ENCODE data around the gene CIAO2B. TPM values are rescaled to one million over a fixed set of nuclear protein-coding genes. Genes with fewer than 3 reads are reported as not detected.
A peak's percentile ranks its signal among the peaks of the same experiment; 100 is the strongest.

The CIAO2B gene
- total RNA-seq, 1 donor from 2014 or later: 165 TPM

DNA sequence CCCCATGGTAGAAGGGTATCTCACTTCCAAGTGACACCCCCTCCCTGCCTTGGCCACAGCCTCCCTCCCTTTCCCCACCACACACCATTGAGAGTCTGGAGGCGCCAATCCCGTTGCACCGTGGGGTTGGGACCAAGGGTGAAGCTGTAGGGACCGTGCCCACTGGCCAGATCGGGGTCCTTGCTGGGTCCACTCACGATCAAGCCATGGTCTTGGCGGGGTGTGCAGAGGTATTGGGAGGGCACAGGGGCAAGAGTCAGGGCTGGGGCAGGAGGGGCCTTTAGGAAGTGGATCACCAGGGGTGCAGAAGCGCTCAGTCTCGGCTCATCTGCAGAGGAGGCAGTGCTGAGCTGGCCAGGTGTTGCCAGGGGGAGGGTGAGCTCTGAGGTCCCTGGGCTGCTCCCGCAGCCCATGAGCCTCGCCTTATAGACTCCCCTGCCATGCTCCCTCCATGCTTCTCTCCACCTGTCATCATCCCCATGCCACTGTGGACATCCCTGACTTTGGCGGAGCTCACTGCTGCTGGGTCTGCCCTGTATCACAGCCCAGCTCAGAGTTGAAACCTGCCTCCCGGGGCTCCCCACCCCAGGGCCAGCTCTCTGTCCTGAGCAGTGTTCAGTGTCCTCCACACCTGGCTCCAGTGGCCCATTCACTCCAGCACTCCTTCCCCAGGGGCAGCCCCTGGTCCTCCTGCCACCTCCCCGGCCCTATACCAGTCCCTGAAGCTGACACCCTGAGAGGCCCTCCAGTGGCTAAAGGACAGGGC, 23.8 kb downstream of the CIAO2B start:
- no peak for DNase-seq (ENCODE audit: low spot score)
- intact Hi-C loops (cut with micrococcal nuclease): no loop called here
- Mint-ChIP-seq H3K4me3 (ENCODE audit: low read depth) (no peak overlapping the region), H3K36me3 (ENCODE audit: low read depth) (no peaks in the 10 kb centered on the region), H3K27ac (no peak overlapping the region), H3K27me3 (ENCODE audit: low read depth) (no peaks in the 10 kb centered on the region), H3K4me1 (ENCODE audit: low read depth) (peaks cover 7% of the 10 kb centered on the region), H3K9me3 (no peaks in the 10 kb centered on the region)

DNA sequence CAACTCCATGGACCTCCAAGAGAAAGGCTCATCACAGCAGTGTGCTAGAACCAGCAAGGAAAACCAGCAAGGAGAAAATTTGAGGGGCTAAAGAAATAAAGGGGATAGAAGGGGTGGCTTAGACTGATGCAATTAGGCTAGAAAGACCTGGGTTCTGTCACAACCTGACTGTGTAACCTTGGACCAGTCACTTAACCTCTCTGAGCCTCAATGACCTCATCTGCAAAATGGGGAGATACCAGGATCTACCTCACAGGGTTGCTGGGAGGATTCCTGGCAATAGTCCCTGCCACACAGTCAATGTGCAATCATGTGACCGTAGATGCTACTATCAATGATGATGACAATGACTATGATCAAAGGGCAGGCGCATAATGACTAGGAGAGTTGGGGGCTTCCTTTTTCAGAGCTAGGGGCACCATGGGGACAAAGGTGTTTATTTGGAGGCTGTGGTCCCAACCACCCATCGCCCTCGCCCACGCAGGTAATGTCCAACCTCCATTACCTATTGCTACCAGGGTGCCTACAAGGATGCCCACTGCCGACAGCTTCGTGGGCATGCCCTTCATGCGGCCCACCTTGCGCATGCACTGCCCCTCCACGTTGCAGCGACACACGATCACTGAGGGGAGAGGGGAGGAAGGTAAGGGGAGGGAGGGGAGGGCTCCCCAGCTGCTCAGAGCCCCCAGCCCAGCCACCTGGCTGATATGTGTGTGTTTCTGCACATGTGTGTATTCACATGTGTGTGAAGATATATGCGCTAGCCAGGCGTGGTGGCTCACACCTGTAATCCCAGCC, 25.2 kb downstream of the CIAO2B start:
- Mint-ChIP-seq H3K27ac (no peak overlapping the region), H3K9me3 (no peaks in the 10 kb centered on the region), H3K27me3 (ENCODE audit: low read depth) (no peaks in the 10 kb centered on the region), H3K4me3 (ENCODE audit: low read depth) (no peak overlapping the region), H3K4me1 (ENCODE audit: low read depth) (peaks cover 7% of the 10 kb centered on the region), H3K36me3 (ENCODE audit: low read depth) (no peaks in the 10 kb centered on the region)
- intact Hi-C loops (cut with micrococcal nuclease): loop anchor here (10.0 kb wide), 1 partner anchor 56 kb away; the partner anchor contains the start of gene CES3
- no peak for DNase-seq (ENCODE audit: low spot score)

DNA sequence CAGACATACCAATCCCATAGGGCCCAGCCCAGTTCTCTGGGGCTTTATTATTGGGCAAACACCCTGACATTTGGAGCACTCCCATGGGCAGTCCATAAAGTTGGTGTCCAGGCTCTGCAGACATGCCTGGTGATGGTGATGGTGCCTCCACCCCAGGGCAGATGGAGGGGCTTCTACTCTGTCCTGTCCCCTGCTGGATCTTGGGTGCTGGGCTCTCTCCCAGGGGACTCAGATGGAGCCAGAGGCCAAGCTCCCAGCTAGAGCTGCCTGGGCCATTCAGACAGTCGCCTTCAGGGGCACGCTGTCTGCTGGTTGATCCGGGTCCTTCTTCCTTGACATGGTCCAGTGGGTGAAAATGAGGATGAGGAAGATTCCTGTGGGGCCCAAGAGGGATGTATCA, 26.1 kb downstream of the CIAO2B start:
- Mint-ChIP-seq H3K27ac (no peak overlapping the region), H3K4me1 (ENCODE audit: low read depth) (peaks cover 7% of the 10 kb centered on the region), H3K36me3 (ENCODE audit: low read depth) (no peaks in the 10 kb centered on the region), H3K9me3 (no peaks in the 10 kb centered on the region), H3K27me3 (ENCODE audit: low read depth) (no peaks in the 10 kb centered on the region), H3K4me3 (ENCODE audit: low read depth) (no peak overlapping the region)
- intact Hi-C loops (cut with micrococcal nuclease): loop anchor here (10.0 kb wide), 1 partner anchor 57 kb away; the partner anchor contains the start of gene CES3
- no peak for DNase-seq (ENCODE audit: low spot score)

DNA sequence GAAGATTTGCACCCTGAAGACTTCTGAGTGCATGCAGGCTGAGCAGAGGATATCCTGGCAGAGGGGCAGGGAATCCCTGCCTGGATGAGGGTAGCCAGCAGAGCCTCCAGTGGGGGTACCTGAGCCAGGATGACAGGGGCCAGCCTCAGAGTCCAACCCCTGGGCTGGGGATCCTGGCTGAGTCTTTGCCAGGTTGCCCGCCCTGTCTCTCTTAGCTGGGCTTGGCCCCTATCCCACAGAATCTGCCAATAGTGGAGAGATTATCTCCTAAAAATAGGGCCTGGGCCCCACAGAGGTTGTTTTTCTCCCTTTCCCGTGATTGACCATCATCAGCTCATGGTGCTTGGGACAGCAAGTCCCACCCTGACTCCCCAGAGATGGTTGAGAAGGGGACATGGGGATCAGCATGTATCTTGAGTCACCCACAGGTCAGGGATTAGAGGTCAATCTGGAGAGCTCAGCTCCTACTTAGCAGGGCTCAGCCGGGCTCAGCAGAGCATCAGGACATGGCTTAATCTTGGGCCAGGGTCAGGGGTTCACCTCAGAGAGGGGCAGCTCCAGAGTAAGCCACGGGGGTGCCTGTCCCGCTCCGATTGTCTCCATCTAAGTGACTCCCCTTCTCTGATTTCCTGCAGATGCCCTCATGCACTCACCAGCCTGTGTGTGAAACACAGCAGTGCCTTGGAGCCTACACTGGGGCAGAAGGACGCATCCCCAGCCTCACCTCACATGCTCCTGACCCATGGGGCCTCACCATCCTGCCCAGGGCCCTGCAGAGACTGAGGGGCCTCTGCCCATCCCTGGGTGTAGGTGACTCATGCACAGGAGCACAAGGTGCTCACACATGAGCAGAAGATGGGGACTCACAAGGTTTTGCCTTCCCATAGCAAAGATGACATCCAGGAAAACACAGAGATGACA, 27.0 kb downstream of the CIAO2B start:
- no peaks in the 10 kb centered on the region for H3K36me3 Mint-ChIP-seq (ENCODE audit: low read depth)
- no peaks in the 10 kb centered on the region for H3K9me3 Mint-ChIP-seq
- peaks cover 7% of the 10 kb centered on the region for H3K4me1 Mint-ChIP-seq (ENCODE audit: low read depth)
- H3K4me3 Mint-ChIP-seq (ENCODE audit: low read depth): no peak overlapping the region
- no peak overlapping the region for H3K27ac Mint-ChIP-seq
- no peaks in the 10 kb centered on the region for H3K27me3 Mint-ChIP-seq (ENCODE audit: low read depth)
- intact Hi-C loops (cut with micrococcal nuclease): loop anchor here (10.0 kb wide), 1 partner anchor 58 kb away; the partner anchor contains the start of gene CES3
- DNase-seq (ENCODE audit: low spot score): no peak

DNA sequence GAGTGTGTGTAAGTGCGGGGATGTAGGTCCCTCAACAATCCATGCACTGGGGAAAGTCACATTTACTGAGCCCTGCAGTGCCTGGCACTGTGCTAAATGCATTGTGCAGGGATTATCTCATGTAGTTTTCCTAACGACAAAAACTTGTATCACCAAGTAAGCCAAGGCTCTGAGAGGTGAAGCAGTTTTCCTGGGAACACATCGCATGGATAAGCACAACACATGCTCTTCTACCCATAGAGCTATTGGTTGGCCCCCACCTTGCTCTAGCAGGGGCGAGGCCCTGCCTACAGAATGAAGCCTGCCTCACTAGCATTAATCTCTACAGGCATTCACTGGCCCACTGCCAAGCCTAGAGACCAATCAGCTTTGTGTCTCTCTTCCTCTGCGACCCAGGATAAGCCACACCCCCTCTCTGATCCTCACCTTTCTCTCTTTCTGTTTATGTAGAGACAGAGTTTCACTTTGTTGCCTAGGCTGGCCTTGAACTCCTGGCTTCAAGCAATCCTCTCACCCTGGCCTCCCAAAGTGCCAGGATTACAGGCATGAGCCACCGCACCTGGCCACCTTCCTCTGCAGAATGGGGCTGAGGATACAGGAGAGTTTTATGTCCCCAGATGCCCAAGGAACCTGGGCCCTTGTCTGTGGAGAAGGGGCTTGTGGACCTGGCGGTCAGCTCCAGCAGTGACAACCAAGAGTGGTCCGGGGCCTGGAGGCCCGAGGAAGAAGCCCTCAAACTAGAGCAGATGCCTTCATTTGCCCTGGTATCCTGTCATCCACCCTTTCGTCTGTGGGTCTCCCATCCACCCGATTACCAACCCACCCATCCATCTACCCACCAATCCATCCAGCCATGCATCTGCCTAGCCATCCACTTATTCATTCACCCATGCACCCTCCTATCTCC, 28.3 kb downstream of the CIAO2B start:
- intact Hi-C loops (cut with micrococcal nuclease): loop anchor here (10.0 kb wide), 1 partner anchor 59 kb away; the partner anchor contains the start of gene CES3
- Mint-ChIP-seq H3K9me3 (no peaks in the 10 kb centered on the region), H3K4me1 (ENCODE audit: low read depth) (peaks cover 6% of the 10 kb centered on the region), H3K27me3 (ENCODE audit: low read depth) (no peaks in the 10 kb centered on the region), H3K4me3 (ENCODE audit: low read depth) (no peak overlapping the region), H3K27ac (no peak overlapping the region), H3K36me3 (ENCODE audit: low read depth) (no peaks in the 10 kb centered on the region)
- DNase-seq (ENCODE audit: low spot score): peak; percentile 46

DNA sequence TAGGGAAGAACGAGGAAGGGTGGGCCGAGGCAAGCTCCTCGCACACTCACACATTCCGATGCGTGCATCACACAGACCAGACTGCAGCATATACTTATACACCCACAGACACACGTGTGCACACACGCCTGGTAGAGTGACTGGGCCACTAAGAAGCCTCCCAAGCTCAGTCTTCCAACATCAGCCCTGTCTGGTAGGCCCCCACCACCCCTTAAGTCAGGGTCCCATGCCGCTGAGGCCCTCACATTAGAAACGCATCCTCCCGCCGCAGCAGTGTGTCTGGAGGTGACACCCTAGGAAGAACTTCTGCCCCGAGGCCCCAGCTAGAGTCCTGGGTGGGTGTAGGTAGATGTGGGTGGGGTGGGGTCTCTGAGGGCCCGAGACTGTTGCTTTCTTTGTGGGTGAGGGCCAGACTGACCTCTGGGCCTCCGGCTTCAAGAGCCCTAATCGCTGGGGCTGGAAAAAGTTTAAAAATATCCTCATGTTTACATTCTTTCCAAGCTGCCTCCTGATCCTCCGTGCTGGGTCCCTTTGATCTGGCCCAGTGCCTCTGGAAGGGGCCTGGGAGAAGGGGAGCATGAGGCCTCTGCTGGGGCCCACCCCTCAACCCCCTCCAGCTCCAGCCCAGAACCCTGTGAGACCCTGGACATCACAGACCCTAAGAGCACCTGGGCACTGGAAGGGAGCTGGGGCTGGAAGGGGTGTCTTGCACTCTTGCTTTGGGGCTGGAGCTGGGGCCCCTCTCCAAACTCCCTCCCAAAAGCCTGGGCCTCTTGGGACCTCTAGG, 29.2 kb downstream of the CIAO2B start:
- Mint-ChIP-seq H3K4me1 (ENCODE audit: low read depth) (peaks cover 6% of the 10 kb centered on the region), H3K4me3 (ENCODE audit: low read depth) (no peak overlapping the region), H3K27me3 (ENCODE audit: low read depth) (no peaks in the 10 kb centered on the region), H3K9me3 (no peaks in the 10 kb centered on the region), H3K27ac (no peak overlapping the region), H3K36me3 (ENCODE audit: low read depth) (no peaks in the 10 kb centered on the region)
- intact Hi-C loops (cut with micrococcal nuclease): loop anchor here (10.0 kb wide), 1 partner anchor 60 kb away; the partner anchor contains the start of gene CES3
- DNase-seq (ENCODE audit: low spot score): no peak

DNA sequence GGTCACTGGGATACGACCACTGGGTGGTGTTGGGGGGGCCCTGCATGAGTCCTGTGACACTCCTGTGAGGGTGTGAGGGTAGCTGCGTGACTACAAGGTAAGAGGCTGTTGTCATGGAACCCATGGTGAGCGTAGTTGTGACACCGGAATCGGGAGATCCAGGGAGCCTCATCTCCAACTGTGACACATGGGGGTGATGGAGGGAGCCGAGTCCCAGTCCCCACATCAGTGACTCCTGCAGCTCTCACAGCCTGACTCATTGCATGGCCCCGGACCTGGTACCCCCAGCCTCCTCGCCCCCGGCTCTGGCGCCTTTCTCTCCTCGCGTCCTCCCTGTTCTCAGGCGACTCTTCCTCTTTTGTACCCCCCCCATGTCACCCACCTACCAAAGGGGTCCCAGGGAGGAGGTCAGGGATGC, 29.8 kb downstream of the CIAO2B start:
- H3K9me3 Mint-ChIP-seq: no peaks in the 10 kb centered on the region
- intact Hi-C loops (cut with micrococcal nuclease): loop anchor here (10.0 kb wide), 1 partner anchor 60 kb away; the partner anchor contains the start of gene CES3
- no peak overlapping the region for H3K4me3 Mint-ChIP-seq (ENCODE audit: low read depth)
- H3K4me1 Mint-ChIP-seq (ENCODE audit: low read depth): peaks cover 6% of the 10 kb centered on the region
- H3K36me3 Mint-ChIP-seq (ENCODE audit: low read depth): no peaks in the 10 kb centered on the region
- H3K27me3 Mint-ChIP-seq (ENCODE audit: low read depth): no peaks in the 10 kb centered on the region
- DNase-seq (ENCODE audit: low spot score): no peak
- H3K27ac Mint-ChIP-seq: no peak overlapping the region

DNA sequence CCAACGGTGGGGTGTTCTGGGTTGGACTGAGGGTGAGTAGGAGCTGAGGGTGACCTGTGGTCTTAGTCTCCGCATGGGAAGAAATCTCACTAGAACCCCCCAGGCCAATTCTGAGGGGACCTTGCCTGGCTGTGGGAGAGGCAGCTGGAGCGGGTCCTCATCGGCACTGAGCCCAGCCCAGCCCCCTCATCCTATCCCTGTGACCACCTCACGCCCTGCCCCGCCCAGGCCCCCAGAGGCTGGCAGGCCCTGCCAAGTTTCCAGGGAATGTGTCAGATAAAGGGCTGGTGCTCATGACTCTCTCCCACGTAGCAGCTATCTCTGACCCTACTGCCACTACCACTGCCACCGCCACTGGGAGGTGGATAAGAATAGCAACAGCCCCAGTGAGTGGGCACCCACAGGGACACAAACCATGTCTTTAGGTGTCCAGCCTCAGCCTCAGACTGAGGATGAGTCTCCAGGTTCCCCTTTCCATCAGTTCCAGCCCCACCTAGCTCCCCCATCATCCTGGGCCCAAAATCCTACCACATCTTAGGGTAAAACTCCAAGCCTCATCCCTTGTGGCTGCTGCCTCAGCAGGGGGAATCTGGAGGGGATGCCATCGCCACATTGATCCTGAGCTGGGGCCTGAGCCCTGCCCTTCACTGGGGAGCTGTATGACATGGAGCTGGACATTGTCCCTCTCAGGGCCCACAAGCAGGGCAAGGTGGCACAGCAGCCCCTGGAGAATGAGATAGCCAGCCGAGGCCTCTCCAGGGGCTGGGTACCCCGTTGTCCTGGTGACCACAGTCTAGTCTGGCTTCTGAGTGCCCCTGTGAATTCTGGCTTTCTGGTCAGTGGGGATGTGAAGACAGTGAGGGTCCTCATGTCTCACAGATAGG, 30.4 kb downstream of the CIAO2B start:
- no peaks in the 10 kb centered on the region for H3K36me3 Mint-ChIP-seq (ENCODE audit: low read depth)
- H3K27ac Mint-ChIP-seq: no peak overlapping the region
- no peaks in the 10 kb centered on the region for H3K27me3 Mint-ChIP-seq (ENCODE audit: low read depth)
- H3K4me3 Mint-ChIP-seq (ENCODE audit: low read depth): no peak overlapping the region
- intact Hi-C loops (cut with micrococcal nuclease): loop anchor here (10.0 kb wide), 1 partner anchor 61 kb away; the partner anchor contains the start of gene CES3
- DNase-seq (ENCODE audit: low spot score): no peak
- peaks cover 6% of the 10 kb centered on the region for H3K4me1 Mint-ChIP-seq (ENCODE audit: low read depth)
- no peaks in the 10 kb centered on the region for H3K9me3 Mint-ChIP-seq

DNA sequence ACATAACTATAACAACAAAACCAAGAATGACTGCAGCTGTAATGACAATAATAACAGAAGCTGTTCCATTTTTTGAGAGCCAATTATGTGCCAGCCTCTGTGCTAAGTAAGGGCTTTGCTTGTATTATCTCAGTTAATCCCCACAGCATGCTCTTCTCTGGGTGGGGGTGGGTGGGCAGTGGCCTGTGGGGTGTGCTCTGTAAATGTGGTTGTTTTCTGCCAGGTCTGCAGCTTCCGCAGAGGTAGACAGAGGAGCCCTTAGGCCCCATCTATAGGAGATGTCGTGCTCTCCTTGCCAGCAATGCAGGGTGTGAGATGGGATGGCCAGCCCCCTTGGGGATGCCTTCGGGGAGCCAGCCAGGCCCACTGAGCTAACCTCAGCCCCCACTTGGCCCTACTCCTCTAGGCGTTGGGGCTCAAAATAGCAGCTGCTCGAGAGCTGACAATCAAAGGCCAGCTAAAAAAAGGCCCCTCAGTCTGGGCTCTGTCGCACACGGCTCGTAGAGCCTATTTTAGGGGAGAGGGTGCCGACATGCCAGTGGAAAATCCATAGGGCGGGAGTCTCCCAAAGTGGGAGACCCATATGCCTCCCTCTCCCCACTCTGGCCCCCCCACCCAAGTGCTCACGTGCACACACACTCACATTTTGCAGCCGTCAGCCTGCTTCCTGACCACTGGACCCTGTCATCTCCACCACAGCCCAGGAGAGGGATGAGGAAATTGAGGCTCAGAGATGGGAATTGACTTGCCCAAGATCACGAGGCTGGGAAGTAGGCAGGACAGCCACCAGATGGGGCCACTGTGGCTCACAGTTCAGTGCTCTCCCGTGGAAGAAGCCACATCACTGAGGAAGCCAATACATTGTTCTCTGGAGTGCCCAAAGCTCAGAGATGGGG, 31.3 kb downstream of the CIAO2B start:
- intact Hi-C loops (cut with micrococcal nuclease): loop anchor here (10.0 kb wide), 1 partner anchor 62 kb away; the partner anchor contains the start of gene CES3
- Mint-ChIP-seq H3K27me3 (ENCODE audit: low read depth) (no peaks in the 10 kb centered on the region), H3K36me3 (ENCODE audit: low read depth) (no peaks in the 10 kb centered on the region), H3K4me3 (ENCODE audit: low read depth) (no peak overlapping the region), H3K27ac (no peak overlapping the region), H3K4me1 (ENCODE audit: low read depth) (peaks cover 6% of the 10 kb centered on the region), H3K9me3 (no peaks in the 10 kb centered on the region)
- no peak for DNase-seq (ENCODE audit: low spot score)

Data from activated T-helper 2 cell treated with anti-CD3 and anti-CD28 coated beads, Interferon-gamma antibody, Interleukin-2, Interleukin-4, amounts not matched to agents 10 μg/mL and 5 μg/mL and 100 μg/mL, durations not matched to agents 14 hours and 24 hours and 36 hours (primary cell).